HPDE6-E6E7 (cell line): ENCODE results near the gene EXOC3.
A peak's percentile ranks its signal among the peaks of the same experiment; 100 is the strongest.

Experiments
- DNase-seq: peaks from one replicate; pipeline ENCODE4 v3.0.0; 2011; ENCODE audit warnings: missing footprints; ENCODE audit errors: extremely low spot score

Gene EXOC3

DNA sequence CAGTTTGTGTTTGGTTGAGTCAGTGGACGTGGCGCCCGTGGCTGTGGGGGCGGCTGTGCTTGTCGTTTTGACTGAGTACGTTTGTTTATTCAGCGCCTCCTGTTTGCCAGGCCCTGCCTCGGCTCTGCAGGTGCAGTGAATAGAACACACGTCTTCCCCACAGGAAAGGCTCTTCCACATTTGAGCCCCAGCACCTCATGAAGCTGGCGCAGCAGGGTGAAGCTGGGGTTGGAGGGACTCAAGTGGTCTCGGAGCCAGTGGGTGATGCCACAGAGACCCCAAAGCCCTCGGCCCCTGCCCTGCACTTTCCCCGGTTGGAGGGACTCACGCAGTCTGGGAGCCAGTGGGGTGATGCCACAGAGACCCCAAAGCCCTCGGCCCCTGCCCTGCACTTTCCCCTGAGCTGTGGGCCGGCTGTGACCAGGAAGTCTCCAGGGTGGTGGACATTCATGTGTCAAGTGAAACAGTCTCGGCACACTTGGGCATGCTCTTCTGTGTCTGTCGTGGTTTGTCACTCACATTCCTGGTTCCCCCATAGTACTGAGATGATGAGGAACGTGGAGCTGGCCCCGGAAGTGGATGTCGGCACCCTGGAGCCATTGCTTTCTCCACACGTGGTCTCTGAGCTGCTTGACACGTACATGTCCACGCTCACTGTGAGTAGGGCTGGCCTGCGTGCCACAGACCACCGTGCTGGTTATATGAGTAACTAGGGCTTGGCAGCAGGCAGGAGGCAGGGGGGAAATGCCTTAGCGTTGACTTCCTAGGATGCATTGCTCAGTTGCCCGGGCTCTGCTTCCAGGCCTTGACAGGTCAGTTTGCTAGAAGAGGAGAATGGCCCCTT lies 13.6 kb downstream of the EXOC3 start:
- no peak for DNase-seq

DNA sequence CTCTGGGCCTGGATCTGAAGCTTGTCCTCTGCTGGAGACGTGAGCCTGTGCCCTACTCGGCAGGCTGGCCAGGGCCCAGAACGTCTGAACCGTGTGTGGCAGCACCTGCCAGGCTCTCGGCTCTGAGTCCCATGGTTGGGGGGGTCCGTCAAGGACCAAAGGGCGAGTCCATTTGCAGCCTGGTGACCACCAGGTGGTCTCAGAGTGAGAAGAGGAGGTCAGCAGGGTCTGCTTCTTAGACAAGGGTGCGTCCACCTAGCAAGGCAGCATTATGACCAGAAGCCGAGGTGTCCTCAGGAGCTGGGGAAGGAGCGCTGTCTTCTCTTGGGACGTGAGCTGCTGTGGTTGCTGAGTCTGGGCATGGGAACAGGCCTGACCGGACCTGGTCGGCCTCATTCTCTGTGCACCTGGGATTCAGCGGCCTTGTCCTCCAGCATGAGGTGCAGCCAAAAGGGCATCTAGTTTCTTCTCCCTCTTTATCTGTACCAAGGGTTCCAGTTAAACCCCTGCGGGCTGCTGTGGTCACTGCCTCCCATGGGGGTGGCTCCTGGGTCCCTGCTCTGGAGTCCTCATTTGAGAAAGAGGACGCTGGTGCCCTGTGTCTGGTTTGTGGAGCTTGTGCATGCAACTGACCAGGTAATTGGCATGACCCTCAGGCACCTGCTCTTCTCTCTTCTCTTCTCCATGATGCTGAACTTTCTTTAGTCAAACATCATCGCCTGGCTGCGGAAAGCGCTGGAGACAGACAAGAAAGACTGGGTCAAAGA lies 14.4 kb downstream of the EXOC3 start:
- DNase-seq = no peak

- DNase-seq = peak; percentile 97
Measured at GRCh38 chr5:458547-459353, 15.8 kb downstream of the EXOC3 start.

DNA sequence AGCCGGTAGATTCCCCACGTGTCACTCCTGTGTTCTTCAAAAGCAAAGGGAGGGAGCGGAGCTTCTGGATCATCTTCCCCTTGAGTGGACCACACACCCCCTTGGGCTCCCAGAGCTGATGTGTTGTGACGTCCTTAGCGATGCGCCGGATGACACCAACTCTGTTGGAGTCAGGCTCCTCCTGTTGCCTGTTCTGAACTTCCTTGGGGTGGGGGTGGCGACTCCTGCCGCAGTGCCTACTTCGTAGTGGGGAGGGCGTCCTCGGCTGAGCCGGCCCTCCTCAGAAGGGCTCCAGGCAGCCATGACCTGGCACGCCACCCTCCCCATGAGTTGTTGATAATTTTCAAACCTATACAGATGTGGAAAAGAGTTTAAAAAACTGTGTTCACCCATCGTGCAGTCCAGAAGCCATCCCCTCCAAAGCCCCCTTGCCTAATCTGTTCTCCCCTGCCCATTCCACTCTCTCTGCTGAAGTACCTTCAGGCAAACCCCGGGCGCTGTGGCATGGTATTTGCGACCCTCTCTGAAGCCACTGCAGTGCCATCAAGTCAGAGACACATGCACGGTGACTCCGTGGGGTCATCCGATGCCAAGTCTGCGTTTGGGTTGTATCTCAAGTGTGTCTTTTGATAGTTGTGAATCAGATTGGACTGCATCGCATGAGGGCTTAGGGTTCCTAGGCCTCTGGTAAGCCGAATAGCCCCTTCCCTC lies 16.7 kb downstream of the EXOC3 start:
- no peak for DNase-seq

DNA sequence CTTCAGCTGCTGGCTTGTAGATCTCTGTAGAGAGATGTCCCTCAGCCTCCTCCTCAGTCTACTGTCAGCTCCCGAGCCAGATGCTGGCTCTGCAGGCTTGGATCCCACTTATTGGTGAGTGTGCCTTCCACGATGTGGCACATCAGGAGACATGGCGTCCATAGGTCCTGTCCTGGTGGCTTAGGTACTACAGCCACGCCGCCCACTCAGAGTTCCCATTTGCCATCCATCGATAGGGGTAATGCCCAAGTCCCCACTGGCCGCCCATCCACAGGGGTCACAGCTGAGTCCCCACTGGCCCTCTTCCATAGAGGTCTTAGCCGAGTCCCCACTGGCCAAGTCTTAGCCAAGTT lies 17.3 kb downstream of the EXOC3 start:
- DNase-seq = no peak

DNA sequence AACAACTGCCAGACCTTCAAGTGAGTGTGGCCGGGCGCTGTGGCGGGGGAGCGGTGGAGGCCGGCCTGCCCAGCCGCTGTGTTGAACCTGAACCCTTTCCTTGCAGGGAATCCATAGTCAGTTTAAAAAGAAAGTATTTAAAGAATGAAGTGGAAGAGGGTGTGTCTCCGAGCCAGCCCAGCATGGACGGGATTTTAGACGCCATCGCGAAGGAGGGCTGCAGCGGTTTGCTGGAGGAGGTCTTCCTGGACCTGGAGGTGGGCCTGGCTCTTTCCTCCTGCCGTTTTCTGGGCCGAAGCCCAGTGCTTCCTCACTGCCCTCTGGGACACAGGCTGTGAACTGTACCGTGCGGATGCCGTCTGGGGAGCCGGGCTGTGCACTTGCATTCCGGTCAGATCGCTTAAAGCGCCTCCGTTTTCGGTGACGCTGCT lies 19.1 kb downstream of the EXOC3 start:
- no peak for DNase-seq

DNA sequence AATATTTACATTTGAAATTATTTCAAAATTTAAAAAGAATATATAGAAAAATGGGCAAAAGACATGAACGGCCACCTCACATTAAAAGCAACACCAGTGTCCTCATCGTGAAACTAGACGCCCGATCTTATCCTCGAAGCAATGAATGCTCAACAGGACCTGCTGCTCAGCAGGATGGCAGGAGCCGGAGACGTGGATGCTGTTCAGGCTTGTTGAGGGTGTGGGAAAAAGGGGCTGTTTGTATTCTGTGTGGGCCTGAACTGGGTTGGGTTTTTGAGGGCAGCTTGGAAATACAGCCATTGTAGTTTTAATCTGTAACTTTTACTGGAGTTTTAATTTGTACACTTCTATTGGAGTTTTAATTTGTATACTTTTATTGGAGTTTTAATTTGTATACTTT lies 20.3 kb downstream of the EXOC3 start:
- DNase-seq = no peak

GRCh38 chr5:463952-464351 lies 21.0 kb downstream of the EXOC3 start:
- DNase-seq = no peak

GRCh38 chr5:464446-464842 lies 21.5 kb downstream of the EXOC3 start:
- DNase-seq = no peak

DNA sequence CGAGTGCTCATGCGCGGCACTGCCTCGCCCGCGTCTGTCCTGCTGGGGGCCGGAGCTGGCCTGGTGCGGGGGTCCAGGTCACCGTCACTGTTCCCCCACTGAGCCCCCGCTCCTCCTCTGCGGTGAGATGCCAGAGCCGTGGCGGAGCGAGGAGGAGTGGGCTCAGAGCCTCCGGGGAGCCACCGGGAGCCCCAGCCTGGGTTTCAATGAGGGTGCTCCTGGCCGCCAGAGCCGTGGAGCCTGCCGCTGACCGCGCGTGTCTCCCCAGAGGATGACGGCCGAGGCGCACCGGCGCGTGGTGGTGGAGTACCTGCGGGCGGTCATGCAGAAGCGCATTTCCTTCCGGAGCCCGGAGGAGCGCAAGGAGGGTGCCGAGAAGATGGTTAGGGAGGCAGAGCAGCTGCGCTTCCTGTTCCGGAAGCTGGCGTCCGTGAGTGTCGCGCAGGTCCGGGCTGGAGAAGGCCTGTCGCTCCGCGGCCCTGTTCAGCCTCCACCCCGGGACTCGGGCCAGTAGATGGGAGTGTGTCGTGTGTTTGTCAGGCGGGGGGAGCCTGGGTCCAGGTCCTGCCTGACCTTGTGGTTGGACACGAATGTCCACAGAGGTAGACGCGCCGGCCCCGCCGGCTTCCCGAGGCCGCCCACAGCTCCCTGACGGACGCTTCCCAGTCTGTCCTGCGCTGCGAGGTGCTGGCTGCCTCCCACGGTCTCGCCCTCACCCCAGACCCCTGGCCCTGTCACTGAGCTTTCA lies 22.0 kb downstream of the EXOC3 start:
- no peak for DNase-seq

DNA sequence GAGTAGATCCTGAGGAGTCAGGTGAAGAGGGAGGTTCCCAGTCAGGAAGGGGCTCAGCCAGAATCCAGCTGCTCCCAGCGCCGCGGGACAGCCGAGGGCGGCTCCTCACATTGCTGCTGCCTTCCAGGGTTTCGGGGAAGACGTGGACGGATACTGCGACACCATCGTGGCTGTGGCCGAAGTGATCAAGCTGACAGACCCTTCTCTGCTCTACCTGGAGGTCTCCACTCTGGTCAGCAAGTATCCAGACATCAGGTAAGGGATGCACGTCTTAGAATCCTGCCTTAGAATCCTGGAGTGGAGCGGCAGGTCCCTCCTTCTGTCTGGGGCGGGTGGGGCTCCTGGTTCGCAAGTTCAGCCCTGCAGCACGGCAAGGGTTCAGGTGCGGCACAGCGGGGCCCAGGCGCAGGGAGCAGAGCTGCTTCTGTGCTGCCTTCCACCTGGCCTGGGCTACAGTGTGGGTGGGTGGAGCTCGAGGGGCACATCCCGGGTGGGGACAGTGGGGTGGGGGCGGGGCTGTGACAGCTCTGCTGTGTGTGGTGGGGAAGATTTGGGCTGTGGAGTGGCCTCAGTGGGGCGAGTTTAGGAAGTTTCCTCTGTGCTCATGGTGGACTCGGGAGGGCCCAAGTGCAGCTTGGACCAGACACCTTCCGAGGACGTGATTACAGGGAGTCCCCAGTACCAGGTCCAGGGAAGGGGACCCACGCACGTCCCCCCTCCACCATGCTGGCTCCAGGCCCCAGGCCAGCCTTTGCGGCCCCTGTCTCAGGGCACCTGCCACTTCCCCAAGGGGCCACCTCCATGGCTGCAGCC lies 22.8 kb downstream of the EXOC3 start:
- no peak for DNase-seq

DNA sequence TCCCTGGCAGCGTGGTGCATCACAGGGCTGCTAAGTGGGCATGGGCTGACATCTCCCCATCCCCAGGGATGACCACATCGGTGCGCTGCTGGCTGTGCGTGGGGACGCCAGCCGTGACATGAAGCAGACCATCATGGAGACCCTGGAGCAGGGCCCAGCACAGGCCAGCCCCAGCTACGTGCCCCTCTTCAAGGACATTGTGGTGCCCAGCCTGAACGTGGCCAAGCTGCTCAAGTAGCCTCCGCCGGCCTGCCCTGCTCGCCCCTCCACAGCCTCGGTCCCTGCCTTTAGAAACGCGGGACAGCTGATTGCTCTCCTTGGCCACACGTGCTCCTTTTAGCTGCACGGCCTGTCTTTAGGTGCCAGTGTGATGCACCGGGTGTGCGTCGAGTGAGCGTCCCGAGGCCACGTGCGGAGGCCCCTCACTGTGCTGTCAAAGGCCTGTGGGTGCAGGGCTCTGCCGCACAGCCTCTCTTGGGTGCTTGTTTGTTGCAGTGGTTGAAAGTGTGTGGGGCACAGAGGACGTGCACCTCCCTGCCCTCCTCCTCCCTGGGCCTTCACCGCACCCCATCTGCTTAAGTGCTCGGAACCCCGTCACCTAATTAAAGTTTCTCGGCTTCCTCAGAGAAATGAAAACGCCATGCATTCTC lies 23.8 kb downstream of the EXOC3 start:
- DNase-seq = no peak

DNA sequence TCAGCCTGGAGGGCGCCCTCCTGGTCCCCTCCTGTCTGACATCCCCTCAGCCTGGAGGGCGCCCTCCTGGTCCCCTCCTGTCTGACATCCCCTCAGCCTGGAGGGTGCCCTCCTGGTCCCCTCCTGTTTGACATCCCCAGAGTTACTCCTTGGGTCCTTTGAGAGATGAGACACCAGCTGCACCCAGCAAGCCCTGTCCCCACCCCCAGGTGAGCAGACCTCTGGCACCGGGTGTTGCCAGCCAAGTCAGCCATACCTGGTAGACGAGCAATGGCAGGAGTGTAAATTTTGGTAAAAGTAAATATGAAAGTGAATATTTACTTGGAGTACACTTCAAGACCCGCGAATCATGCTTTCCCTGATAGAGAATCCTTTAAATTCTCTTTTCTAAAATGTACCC lies 25.4 kb downstream of the EXOC3 start:
- DNase-seq = no peak

DNA sequence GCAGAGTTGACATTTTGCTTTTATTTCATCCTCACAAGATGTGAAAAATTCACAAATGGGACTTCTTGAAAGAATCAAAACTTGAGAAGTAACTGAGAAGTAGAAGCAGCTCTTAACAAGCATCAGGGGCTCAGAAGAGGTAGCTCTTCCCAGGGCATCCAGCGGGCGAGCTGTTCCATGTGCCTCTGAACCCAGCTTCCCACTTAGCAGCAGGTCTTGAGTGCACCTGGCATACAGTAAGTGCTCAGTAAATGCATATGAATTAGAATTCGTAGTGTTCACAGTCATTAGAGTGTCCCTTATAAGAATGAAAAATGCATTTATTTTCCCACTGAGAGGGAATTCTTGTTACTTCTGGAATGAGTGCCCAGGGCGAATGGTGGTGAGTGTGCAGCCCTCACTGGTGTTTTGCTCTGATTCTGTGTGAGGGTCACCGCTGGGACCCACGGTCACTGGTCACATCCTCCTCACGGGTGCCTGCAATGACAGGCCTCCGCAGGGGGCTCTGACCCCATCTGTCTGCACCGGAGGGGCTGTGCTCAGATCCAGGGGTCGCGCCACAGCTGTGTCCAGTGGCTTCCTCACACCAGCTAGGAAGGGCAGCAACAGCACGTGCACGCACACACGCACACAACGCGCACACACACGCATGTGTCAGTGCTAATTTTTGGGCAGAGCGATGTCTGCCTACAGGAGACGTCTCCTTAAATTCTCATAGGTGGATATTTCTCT lies 26.9 kb downstream of the EXOC3 start:
- no peak for DNase-seq

DNA sequence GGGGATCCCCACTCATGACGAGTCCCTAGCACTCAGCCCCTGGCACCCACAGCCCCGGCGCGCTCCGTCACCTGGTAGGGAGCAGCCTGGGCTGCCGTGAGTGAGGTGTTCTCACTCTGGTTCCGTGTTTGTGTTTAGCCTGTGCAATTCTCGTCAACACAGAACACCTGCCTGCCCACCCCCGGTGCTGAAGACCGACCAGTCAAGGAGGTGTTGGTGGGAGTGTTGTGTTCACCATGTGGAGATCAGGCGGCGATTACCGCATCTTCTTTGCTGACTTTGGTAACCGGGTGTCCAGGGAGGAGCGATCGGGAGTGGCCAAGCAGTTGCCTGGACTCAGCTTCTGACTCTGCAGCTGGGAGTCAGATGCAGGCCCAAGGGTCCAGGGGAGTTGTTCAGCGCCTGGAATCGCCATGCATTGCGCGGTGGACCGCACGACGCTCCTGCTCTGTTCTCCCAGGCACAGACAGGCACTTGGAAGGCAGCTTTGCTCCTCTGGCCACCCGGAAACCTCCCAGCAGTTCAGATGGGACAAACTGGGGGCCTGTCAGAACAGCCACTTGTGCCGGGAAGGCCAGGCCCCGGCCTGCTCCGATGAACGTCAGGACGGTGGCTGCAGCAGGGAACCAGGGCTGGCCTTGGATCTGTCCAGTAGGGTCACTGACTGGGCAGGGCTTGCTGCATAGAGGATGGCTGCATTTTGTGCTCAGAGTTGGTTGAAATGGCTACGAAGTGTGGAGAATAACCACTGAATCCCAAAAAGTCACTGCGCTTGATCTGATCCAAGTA lies 28.2 kb downstream of the EXOC3 start:
- no peak for DNase-seq

GRCh38 chr5:471750-472058 lies 28.7 kb downstream of the EXOC3 start:
- DNase-seq = no peak

GRCh38 chr5:472076-472655 lies 29.2 kb downstream of the EXOC3 start:
- DNase-seq = no peak
